Astrocyte (in vitro differentiated cells and primary cell): Measurements from ENCODE around the gene CYP19A1.

ENCODE experiments used
- EZH2 ChIP-seq: IDR thresholded peaks from 2 replicates; pipeline ENCODE4 v1.6.1; 2012; ENCODE audit warnings: mild to moderate bottlenecking, low read length, inconsistent platforms; ENCODE audit not compliant: insufficient read depth
- TF ChIP-seq, protein P1 (sequence below): IDR thresholded peaks from 2 replicates; pipeline ENCODE4 v1.5.1; 2011; ENCODE audit warnings: low read depth, mild to moderate bottlenecking, inconsistent platforms, low read length, moderate library complexity; ENCODE audit not compliant: insufficient read depth

DNA sequence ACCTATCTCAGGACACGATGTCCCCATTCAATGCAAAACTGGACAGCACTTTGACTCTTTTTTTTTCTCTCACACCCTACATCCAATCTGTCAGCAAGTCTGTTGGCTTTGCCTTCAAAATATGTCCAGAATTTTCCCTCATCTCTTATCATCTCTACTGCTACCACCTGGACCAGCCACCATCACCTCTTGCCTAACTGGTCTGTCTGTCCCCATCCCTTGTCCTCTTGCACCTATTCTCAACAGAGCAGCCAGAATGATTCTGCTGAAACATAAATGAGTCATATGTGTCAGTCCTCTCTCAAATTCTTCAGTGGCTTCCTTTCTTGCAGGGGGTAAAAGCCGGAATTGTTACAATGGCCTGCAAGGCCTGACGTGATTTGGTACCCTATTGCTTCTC lies 105.8 kb downstream of the CYP19A1 start:
- TF ChIP-seq, protein P1, sequence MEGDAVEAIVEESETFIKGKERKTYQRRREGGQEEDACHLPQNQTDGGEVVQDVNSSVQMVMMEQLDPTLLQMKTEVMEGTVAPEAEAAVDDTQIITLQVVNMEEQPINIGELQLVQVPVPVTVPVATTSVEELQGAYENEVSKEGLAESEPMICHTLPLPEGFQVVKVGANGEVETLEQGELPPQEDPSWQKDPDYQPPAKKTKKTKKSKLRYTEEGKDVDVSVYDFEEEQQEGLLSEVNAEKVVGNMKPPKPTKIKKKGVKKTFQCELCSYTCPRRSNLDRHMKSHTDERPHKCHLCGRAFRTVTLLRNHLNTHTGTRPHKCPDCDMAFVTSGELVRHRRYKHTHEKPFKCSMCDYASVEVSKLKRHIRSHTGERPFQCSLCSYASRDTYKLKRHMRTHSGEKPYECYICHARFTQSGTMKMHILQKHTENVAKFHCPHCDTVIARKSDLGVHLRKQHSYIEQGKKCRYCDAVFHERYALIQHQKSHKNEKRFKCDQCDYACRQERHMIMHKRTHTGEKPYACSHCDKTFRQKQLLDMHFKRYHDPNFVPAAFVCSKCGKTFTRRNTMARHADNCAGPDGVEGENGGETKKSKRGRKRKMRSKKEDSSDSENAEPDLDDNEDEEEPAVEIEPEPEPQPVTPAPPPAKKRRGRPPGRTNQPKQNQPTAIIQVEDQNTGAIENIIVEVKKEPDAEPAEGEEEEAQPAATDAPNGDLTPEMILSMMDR = no peak
- TF ChIP-seq EZH2 = no peak
